HG03060 (cell line): ENCODE measurements around the gene FAM53B.

Experiments
- ATAC-seq: cut with Tn5 transposase; IDR thresholded peaks from one replicate; pipeline ENCODE4 v1.9.1; 2021; ENCODE audit warnings: low read depth, moderate number of reproducible peaks; ENCODE audit not compliant: unreplicated experiment

The FAM53B gene

DNA sequence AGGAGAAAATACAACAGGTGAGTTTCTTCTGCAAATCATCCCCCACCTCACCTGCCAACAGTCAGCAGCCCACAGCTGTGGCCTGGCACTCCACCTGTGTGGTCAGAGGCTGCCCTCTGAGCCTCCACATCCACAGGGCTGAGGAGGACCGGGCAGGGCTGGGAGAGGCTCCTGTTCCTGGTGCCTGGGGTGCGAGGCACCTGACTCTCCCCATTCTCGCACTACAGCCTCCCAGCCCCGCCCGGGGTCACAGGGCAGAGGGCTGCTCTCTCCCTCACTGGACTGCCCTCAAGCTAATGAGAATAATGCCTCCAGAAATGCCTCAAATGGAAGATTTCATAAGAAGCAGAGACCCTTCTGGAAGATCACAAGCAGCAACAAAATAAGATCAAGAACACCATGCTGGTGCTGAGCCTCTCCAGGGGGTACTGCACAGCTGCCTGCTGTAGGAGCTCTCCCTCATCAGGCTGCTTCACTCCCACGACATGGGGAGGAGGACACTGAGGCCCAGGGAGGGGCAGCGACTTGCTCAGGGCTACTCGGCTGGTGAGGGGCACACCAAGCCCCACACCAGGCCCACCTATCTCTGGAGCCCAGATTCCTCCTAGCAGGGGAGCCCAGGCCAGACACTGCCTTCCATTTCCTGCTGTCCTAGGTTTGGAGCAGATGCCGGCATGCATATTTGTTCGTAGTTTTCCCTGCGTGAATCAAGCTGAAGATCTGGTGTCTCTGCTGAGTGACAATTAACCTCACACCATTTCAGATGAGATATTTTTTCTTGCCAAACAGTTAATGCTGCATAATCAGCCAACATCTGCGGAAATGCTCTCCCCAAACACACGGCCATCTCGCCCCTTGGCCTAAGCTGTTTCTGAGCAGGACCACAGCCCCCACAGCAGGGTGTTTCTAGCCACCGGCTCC lies 76.5 kb downstream of the FAM53B start:
- no peak for ATAC-seq

DNA sequence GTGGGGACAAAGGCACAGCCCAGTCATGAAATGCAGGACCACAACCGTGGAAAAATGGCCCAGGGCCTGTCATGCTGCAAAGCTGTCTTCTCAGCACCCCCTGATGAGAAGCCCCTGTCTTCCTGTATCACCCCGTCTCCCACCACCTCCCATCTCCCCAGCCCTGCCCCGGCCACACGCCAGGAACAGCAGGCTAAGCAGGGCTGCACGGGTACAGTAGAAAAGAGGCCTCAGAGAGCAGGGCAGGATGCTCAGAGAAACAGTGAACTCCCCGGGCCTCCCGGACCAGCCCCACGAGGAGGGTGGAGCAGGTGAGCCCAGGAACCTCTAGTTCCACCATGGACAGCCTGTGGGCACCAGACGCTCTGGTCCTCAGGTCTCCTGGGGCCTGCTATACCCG lies 77.7 kb downstream of the FAM53B start:
- no peak for ATAC-seq

DNA sequence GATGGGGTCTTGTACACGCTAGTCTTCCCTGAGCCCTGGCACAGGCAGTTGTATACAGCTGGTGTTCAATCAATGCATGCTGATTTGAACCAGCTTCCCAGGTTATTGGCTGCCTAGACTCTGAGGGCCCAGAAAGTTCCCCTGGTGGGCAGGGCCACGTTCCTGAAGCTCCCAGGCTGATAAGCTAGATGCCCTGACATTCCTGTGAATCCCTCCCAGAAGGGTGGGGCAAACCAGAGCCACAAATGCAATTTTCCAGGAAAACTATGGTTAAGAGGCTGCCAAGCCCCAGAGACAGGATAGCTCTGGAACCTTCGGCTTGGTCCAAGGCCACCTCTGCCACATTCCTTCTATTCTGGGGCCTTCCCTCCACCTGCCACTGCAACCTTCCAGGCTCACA lies 78.2 kb downstream of the FAM53B start:
- ATAC-seq, result no peak

DNA sequence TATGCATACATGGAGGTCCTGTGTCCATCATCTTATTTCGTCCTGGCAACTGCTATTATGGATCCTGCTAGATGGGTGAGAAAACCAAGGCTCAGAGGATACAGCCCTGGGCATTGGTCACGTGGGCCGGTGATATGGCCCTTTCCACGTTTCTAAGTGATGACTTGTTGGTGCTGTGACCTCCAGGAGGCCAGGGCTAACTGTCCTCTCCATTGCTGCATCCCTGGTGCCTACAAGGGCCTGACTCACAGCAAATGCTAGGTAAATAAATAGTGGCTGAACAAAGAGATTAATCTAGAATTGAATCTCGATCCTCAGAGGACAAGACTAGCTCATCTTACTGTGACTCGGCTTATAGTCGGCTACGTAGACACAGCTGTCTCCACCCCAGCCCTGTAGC lies 78.6 kb downstream of the FAM53B start:
- ATAC-seq, result no peak

DNA sequence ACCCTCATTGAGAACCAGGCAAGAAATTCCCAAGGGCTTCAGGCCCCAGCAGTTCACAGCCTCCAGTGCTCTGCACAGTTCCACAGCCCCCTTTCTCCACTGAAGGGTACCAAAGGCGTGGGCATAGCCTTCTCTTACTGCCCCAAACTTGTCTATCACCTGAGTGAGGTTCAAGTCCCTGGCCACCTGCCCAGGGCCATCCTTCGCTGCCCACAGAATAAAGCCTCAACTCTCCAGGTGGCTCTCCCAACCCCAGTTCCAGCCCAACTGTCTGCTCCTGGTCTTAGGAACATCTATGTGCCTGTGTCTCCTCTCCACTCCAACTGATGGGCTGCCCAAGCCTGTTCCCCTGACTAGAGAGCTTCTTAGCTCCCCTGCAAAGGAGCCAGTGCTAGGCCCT lies 79.1 kb downstream of the FAM53B start:
- no peak for ATAC-seq

DNA sequence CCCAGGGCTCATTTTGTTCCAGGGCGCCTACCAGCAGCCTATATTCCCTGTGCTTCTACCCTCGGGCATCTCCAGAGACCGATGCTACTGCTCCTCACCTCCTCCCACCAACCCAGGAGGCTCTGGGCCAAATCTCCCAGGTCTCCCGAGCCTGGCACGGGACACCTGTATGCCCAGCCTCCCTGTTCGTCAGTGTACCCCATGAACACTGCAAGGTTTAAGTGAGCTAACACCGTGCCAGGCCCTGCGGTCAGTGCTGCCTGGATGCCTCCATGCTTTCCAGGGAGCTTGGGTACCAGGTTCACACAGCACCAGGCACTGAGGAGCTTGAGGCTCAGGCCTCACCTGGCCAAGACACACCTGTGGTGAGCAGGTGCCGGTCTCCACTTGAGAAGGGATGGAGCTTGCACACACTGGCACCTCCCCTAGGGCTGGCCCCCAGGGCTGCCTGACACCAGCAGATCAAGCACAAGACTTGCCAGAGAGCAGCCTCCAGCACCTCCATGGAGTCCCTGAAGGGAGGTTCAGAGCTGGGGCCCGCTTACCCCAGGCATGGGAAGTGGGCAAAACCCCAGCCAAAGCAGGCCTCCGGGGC lies 80.3 kb downstream of the FAM53B start:
- ATAC-seq, result no peak

DNA sequence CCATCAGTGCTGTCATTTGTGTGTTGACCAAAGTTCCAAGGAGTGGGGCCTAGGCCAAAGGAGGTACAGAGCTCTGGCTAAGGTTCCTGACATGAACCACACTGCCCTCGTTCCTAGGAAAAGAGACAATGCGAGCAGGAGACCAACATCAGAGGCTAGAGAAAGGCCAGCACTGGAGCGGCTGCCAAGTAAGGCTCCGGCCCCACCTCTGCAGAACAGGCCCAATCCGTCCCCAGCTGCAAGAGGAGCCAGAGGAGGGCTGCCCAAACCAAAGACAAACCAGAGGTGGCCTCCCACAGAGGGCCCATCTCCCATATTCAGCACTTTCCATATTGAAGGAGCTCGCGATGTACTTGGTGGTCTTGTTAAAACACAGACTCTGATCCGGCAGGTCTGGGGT lies 81.0 kb downstream of the FAM53B start:
- no peak for ATAC-seq

DNA sequence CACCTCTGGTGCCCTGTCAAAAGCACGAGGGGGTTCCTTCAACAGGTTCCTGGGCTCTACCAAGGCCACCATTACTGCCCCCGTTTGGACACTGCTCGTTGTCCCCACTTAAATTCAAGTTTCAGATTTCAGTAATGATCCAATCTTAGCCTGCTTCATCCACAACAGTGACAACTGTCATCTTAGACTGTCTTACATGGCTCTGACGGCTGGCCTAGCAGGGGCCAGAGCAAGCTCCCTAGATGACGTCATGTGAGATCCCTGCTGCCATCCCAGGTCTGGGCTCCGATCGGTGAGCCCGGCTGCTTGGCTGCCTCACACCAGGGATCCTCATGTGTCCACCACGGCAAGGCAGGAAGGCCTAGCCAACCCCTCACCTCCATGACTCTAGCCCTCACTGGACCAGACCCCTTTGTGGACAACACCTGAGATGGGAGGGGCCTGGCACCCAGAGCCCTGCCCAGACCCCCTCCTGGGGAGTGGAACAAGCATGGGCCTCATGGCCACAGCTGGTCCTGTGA lies 82.5 kb downstream of the FAM53B start:
- no peak for ATAC-seq

DNA sequence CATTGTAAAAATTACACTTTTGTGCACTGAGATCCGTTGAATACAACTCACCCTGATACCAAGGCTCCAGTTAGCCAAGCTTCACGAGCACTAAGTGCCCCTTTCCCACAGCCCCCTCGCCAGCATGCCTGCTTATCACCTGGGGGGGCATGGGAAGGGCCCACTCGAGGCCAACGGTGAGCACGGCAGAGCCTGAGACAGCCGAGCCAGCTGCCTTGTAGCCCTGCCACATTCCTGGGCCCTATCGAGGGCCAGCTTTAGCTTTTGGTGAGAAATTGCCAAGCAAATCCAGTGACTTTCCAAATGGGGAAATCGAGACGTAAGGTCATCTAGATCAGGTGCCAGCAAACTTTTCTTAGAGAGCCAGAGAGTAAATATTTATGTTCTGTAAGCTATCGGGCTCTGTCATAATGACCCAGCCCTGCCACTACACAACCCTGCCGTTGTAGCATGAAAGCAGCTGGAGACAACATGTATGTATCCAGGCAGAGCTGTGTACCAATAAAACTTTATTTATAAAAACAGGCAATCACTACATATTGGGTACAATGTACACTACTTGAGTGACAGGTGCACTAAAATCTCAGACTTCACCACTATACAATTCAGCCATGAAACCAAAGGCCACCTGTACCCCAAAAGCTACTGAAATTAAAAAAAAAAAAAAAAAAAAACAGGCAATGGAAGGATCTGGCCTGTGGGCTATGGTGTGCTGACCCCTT lies 83.6 kb downstream of the FAM53B start:
- ATAC-seq, result no peak

DNA sequence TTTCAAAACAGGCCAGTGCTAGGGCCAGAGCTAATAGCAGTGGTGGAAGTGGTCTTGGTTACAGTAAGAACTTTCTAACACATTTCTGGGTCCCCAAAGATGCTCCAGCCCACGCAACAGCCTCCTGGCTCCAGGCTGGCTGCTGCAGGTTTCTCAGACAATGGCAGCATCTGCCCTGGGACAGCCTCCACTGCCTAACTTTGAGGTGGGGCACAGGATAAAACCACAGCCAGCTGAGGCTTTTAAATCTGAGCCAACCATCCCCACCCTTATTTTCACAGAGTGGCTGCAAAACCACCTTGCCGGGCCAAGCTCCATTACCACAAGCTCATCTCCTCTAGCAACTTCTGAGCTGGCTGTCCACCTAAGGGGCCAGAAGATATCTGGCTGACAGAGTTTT lies 84.8 kb downstream of the FAM53B start:
- ATAC-seq, result no peak

DNA sequence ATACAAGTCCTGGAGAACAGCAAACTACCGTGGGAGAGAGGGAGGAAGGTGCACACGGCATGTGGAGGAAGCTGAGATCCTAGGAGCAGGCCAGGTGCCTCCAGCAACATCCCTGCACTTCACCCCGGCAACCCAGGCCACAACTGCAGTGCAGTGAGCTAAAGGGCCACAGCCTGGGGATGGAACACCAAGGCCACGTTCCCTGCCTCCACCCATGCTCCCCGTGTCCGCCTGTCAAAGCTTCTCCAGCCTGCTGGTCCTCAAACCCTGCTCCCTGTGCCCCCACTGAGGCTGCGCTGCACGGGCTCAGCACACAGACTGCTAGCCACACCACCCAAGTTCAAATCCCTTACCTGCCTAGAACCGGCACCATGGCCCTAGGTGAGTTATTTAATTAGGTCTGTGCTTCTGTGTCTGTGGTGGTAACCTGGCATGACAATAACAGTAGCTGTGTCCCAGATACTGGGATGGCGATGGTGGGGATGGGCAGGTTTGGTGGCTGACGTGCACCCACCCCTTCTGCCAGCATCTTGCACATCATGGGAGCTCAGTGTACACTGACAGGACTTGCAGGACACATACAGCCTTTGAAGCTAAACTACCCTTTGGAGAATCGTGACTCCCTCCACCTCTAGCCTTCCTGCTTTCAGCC lies 85.5 kb downstream of the FAM53B start:
- no peak for ATAC-seq

DNA sequence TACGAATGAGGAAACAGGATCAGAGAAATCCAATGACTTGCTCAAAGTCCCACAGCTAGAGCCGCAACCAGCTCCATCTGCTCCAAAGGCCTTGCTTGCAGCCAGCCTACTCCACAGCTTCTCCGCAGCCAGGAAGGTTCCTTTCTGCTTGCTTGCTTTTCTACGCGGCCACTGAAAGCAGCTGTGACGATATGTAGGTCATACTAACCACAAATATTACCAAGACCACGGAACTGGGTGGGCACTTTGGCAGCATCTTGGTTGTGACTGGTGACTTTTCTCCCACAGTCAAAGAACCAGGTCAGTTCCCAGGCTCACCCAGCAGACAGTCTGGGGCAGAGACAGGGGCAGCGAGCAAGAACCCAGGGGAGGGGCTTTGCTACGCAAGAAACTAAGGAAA lies 86.4 kb downstream of the FAM53B start:
- no peak for ATAC-seq

DNA sequence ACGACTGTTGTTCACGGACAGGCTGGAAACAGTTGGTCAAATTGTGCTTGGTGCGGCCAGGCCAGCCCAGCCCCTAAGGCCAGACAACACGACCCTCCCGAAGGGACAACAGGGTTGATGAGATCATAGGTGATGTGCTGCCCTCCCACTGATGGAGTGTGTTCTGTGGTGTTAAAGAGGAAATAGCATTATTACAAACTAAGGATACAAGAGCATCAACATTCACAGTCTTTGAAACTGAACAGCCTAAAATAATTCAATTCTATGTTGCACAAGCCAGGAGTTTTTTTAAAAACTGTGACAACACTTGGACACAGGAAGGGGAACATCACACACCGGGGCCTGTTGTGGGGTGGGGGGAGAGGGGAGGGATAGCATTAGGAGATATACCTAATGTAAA lies 87.6 kb downstream of the FAM53B start:
- no peak for ATAC-seq

DNA sequence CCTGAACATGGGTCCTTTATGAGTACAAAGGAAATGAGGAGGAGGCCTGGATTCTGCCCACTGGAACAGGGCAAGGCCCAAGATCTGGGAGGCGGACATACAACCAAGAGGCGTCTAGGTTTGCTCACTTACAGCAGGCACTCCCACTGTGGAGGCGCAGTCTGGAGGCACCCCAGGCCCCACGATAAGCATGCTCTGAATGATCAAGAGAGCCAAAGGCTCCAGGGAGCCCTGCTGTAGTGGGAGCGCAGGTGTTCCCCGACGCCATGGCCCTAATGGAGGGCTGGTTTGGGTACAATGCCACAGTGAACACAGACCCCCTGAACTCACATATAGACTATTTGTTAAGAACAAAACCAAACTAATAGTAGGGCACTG lies 88.1 kb downstream of the FAM53B start:
- no peak for ATAC-seq

DNA sequence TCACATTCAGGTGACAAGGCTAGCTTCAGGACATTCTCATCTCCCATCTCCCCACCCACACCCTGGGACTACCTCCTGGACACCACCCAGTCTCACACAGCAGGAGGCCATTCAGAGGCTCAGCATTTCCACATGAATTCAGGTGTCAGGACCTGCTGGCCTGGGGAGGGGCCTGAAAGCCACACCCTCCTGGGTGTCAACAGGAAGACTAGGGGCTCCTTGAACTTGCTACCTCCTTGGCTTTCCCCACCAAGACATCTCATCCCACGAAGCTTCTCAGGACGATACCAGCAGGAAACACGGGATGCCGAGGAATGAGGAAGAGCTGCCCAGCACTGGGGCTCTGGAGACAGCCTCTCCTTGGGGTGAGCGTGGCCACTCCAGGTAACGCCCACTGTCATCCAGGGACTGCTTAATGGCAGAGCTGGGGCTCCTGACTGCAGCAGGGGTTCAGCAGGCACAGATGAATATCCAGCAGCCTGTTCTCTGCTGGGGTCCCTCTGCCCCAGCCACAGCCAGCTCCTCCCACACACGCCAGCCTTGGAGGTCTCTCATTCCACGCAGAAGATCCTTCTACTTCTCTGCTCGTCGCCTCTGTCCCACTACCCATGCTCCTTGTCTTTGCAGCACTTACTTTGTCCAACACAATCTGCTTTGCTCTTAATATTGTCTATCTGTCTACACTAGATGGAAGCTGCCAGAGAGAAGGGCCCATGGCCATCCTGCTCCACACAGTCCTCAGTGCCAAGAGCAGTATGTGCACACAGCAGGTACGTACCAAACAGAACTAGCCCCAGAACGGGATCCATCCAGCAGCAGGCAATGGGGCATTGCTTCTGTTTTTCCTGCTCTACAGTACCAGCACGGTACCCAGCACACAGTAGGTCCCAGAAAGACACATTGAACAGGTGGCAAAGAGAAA lies 88.7 kb downstream of the FAM53B start:
- ATAC-seq, result no peak

DNA sequence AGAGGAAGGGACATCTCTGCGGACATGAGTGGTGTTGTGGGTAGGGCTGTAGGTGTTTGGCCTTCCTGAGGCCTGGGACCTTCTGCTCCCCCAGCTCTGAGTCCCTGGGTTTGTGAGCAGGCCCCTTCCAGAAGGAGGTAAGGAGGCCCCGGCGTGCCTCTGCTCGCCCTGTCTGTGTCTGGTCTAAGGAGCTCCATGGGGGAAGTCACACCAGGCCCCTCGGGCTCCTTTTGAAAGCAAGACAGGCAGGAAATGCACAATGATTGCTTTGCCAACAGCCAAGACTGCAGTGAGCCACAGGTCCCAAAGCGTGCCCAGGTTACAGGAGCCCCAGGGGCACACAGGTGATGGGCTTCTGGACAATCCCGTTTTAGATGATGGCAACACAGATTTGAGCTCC lies 89.5 kb downstream of the FAM53B start:
- no peak for ATAC-seq

DNA sequence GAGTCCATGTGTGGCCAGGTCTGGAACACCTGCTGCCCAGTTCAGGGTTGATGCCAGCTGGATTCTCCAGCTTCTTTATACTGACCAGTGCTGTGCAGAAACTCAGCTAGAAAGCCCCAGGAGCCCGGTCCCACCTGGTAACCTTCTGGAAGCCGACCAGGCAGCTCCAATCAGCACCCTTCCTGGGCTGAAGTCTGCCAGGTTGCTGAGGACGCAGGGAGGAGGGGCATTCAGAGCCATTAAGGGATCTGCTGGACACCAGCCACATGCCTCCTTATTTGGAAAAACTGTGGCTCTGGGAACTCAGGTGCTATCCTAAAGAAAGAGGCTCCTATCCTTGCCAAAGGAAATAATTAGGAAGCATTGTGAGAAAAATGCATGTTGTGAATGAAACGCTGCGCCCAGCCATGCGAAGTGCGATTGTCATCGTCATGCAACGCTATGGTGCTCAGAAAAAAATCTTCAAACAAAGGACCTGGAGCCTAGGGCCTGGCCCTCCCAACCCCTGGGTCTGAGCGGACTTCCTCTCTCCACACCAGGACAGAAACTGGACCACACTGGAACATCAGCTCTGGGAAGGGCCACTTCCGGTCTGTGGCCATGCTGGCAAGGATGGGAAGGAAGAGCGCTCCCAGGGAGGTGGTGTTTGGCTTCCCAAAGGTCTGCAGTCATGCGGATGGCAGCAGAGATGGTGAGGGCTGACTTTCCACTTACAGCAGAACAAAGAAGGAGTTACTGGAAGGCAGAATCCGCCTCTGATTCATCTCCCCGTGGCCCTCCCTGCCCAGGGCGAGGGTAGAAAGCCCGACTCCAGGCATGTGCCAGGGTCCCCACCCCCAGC lies 90.1 kb downstream of the FAM53B start:
- no peak for ATAC-seq

DNA sequence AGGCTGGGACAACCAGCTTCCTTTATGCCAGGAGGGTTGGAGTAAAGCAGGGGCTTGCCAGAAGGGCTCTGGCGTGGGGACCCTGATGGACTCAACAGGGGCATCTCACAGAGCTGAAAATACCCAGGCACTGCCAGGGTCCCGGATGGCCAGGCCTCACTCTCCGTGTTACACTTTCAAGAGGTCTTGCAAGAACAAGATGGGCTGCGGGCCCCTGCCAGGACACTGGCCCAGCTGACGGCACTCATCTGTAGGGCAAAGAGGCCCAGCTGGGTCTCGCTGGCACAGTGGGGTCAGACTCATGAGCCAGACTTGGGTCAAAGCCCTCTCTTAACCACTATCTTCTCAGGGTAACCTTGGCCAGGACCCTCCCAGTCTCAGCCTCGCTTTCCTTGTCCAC lies 90.9 kb downstream of the FAM53B start:
- no peak for ATAC-seq

DNA sequence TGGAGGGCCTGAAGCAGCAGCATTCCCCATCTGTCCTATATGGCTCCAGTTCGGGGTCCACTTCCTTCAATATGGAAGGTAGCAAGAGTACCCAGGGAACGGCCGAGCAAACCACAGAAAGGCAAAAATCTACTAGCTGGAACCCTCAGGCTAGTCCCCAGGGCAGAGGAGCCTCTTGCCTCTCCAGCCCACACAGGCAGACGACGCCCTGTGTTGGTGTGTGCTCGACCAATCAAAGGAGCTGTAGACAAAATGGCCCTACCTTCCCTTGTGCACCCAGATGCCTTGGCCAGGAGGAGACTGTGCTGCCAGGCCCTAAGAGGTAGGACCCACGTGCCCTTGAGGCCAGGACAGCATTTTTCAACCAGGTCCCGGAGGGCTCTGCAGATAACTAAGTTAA lies 91.5 kb downstream of the FAM53B start:
- ATAC-seq, result no peak
